ENCODE data around the gene GAST. TPM values are rescaled to one million over a fixed set of nuclear protein-coding genes. Genes with fewer than 3 reads are reported as not detected.

The GAST gene
- total and polyA plus RNA-seq, 9 of the 15 experiments (the other 6 are each of a cell fraction or from before 2014, with no cell fraction given), result not detected

DNA sequence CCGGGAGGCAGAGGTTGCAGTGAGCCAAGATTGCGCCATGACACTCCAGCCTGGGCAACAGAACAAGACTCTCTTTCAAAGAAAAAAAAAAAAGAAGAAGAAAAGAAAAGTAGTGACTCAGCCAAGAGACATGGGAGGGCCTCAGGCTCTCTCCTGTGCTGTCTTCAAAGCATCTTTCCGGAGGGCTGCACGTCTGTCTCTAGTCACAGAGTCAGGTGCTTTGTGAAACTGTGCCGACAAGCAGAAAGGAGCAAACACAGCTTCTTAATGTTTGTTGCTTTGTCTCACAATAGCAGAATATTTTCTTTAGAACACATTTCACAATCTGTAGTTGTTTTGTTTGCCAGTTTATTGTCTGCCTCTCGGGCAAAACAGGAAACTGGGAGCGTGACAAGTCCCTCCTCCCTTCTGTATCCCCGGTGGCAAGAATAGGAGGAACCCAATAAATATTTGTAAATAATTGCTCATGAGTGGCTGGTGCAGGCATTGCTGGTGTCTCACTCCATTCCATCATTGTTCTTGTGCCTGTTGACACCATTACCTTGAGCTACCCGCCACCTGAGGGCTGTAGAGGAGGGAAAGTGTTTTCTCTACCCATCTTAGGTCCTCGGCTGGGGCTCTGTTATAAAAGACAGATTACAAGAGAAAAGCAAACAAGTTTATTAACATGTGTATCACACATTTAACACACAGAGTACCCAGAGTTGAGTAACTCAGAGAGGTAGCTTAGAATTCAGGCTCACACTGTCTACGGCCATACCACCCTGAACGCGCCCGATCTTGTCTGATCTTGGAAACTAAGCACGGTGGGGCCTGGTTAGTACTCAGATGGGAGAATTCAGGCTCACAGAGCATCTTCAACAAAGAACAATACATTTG is 5.5 kb downstream of the GAST start:
- intact Hi-C loops (cut with micrococcal nuclease) (no loop called here), in situ Hi-C loops (cut with MboI) (no loop called here)
- H3K36me3 ChIP-seq (ENCODE audit: control insufficient read depth, insufficient read depth, low read length), result no peaks in the 10 kb centered on the region
- 0 out of 5 replicates have a peak, but pooled peaks cover 0 to 3% of the 10 kb centered on the region in 2 experiments for H3K4me1 ChIP-seq (replicated peaks in 1 of 2; ENCODE audit: control insufficient read depth in 2 of 2, insufficient read depth in 2 of 2, low read length in 2 of 2)
- no peaks in the 10 kb centered on the region for H3K79me2 ChIP-seq (ENCODE audit: control insufficient read depth, insufficient read depth, low read length)
- peaks cover 7 to 11% of the 10 kb centered on the region in 2 experiments; a peak in 4 of 5 replicates for H3K27me3 ChIP-seq (ENCODE audit: control insufficient read depth in 2 of 2, insufficient read depth in 2 of 2, low read length in 2 of 2)
- no peak overlapping the region for H3K4me2 ChIP-seq (ENCODE audit: insufficient read depth, low read length)
- no peak for DNase-seq (ENCODE audit: extremely low read depth in 1 of 4, low spot score in 3 of 4)
- POLR2A ChIA-PET, result interaction anchor here (0.7 to 7.8 kb wide), 4 partner anchors 11 to 353 kb away, joined by 3 to 76 read pairs (median 4); partner anchors contain the start of gene EIF1
- CTCF ChIA-PET (ENCODE audit: low intra/inter-chr PET ratio), result no interaction called here
- 0 out of 3 replicates have a peak, but pooled peaks have one; percentile 32 for ATAC-seq
- H3K9me3 ChIP-seq (replicated peaks; ENCODE audit: control insufficient read depth, insufficient read depth, low read depth, low read length), result no peaks in the 10 kb centered on the region
- H3K27ac ChIP-seq (ENCODE audit: extremely low read depth, low read depth, low read length), result no peak overlapping the region
- TF ChIP-seq ZC3H4 (CRISPR knock-in tag; IDR thresholded peaks at IDR 0.05; ENCODE audit: borderline replicate concordance), result no peak
- 0 out of 2 replicates have a peak, but pooled peaks have one; percentile 19 for TF ChIP-seq CEBPB (tag; IDR thresholded peaks at IDR 0.05)
- WGBS (ENCODE audit: insufficient coverage, low coverage, missing lambda C conversion rate), result 39% methylated on average over 14 of the region's 15 CpGs
- no peak overlapping the region; a peak in 1 of 4 replicates for H3K9ac ChIP-seq (ENCODE audit: insufficient read depth in 1 of 2, low read depth in 2 of 2, low read length in 2 of 2)
- FAIRE-seq, result no peak
- BruUV-seq (replicated peaks), result no TSS peak
- H4K20me1 ChIP-seq (replicated peaks; ENCODE audit: control insufficient read depth, insufficient read depth, low read length), result no peaks in the 10 kb centered on the region
- H3K4me3 ChIP-seq, result no peak overlapping the region
- no peaks in the 10 kb centered on the region for H3K9me1 ChIP-seq (ENCODE audit: control insufficient read depth, insufficient read depth, low read length)
- peak overlapping the region; percentile 20 for H2AFZ ChIP-seq (ENCODE audit: low read depth, low read length)

DNA sequence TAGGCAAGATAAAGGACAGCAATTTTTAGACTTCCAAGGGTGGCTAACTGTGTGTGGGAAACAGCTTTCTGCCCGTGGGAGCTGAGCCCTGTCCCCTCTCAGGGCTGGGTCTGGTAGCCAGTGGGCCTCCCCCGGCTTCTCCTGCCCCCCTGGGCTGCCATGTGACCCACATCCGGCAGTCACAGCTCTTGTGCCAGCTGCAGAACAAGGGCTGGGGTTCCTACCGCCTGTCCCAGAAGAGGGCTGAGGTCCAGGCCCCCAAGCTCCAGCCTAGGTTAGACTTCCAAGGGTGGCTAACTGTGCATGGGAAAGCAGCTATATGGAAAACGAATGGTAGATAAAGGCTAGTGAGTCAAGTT is 6.1 kb downstream of the GAST start:
- no peak for DNase-seq (ENCODE audit: extremely low read depth in 1 of 4, low spot score in 3 of 4)
- no peak for FAIRE-seq
- Histone ChIP-seq H3K4me1 (replicated peaks in 1 of 2; ENCODE audit: control insufficient read depth in 2 of 2, insufficient read depth in 2 of 2, low read length in 2 of 2) (peaks cover 0 to 6% of the 10 kb centered on the region in 2 experiments; a peak in 1 of 5 replicates), H3K9ac (ENCODE audit: insufficient read depth in 1 of 2, low read depth in 2 of 2, low read length in 2 of 2) (no peak overlapping the region; a peak in 1 of 4 replicates), H3K4me3 (no peak overlapping the region), H4K20me1 (replicated peaks; ENCODE audit: control insufficient read depth, insufficient read depth, low read length) (no peaks in the 10 kb centered on the region), H3K9me1 (ENCODE audit: control insufficient read depth, insufficient read depth, low read length) (no peaks in the 10 kb centered on the region), H3K27me3 (ENCODE audit: control insufficient read depth in 2 of 2, insufficient read depth in 2 of 2, low read length in 2 of 2) (peaks cover 7 to 11% of the 10 kb centered on the region in 2 experiments; a peak in 4 of 5 replicates), H3K79me2 (ENCODE audit: control insufficient read depth, insufficient read depth, low read length) (no peaks in the 10 kb centered on the region), H3K27ac (ENCODE audit: extremely low read depth, low read depth, low read length) (no peak overlapping the region), H3K9me3 (replicated peaks; ENCODE audit: control insufficient read depth, insufficient read depth, low read depth, low read length) (no peaks in the 10 kb centered on the region), H3K4me2 (ENCODE audit: insufficient read depth, low read length) (no peak overlapping the region), H3K36me3 (ENCODE audit: control insufficient read depth, insufficient read depth, low read length) (no peaks in the 10 kb centered on the region), H2AFZ (ENCODE audit: low read depth, low read length) (no peak overlapping the region)
- intact Hi-C loops (cut with micrococcal nuclease) (no loop called here), in situ Hi-C loops (cut with MboI) (no loop called here)
- ATAC-seq, result no peak
- 14% methylated on average over 4 of the region's 5 CpGs for WGBS (ENCODE audit: insufficient coverage, low coverage, missing lambda C conversion rate)
- BruUV-seq (replicated peaks), result no TSS peak
- ChIA-PET POLR2A (interaction anchor here (0.8 to 7.8 kb wide), 3 partner anchors 12 to 28 kb away, joined by 3 to 76 read pairs (median 4); partner anchors contain the start of gene EIF1), CTCF (ENCODE audit: low intra/inter-chr PET ratio) (no interaction called here)
- TF ChIP-seq KLF6 (CRISPR knock-in tag; IDR thresholded peaks at IDR 0.05; ENCODE audit: borderline replicate concordance) (no peak), DACH1 (IDR thresholded peaks at IDR 0.05; ENCODE audit: partially characterized antibody) (no peak), HIVEP1 (CRISPR knock-in tag; IDR thresholded peaks at IDR 0.05) (no peak)
- TF ChIP-seq, protein P1, sequence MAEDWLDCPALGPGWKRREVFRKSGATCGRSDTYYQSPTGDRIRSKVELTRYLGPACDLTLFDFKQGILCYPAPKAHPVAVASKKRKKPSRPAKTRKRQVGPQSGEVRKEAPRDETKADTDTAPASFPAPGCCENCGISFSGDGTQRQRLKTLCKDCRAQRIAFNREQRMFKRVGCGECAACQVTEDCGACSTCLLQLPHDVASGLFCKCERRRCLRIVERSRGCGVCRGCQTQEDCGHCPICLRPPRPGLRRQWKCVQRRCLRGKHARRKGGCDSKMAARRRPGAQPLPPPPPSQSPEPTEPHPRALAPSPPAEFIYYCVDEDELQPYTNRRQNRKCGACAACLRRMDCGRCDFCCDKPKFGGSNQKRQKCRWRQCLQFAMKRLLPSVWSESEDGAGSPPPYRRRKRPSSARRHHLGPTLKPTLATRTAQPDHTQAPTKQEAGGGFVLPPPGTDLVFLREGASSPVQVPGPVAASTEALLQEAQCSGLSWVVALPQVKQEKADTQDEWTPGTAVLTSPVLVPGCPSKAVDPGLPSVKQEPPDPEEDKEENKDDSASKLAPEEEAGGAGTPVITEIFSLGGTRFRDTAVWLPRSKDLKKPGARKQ (CRISPR knock-in tag; IDR thresholded peaks at IDR 0.05), result no peak
- TF ChIP-seq, protein P2, sequence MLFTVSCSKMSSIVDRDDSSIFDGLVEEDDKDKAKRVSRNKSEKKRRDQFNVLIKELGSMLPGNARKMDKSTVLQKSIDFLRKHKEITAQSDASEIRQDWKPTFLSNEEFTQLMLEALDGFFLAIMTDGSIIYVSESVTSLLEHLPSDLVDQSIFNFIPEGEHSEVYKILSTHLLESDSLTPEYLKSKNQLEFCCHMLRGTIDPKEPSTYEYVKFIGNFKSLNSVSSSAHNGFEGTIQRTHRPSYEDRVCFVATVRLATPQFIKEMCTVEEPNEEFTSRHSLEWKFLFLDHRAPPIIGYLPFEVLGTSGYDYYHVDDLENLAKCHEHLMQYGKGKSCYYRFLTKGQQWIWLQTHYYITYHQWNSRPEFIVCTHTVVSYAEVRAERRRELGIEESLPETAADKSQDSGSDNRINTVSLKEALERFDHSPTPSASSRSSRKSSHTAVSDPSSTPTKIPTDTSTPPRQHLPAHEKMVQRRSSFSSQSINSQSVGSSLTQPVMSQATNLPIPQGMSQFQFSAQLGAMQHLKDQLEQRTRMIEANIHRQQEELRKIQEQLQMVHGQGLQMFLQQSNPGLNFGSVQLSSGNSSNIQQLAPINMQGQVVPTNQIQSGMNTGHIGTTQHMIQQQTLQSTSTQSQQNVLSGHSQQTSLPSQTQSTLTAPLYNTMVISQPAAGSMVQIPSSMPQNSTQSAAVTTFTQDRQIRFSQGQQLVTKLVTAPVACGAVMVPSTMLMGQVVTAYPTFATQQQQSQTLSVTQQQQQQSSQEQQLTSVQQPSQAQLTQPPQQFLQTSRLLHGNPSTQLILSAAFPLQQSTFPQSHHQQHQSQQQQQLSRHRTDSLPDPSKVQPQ (CRISPR knock-in tag; IDR thresholded peaks at IDR 0.05; ENCODE audit: borderline replicate concordance), result no peak
- TF ChIP-seq, protein P3, sequence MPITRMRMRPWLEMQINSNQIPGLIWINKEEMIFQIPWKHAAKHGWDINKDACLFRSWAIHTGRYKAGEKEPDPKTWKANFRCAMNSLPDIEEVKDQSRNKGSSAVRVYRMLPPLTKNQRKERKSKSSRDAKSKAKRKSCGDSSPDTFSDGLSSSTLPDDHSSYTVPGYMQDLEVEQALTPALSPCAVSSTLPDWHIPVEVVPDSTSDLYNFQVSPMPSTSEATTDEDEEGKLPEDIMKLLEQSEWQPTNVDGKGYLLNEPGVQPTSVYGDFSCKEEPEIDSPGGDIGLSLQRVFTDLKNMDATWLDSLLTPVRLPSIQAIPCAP (CRISPR knock-in tag; IDR thresholded peaks at IDR 0.05; ENCODE audit: borderline replicate concordance), result no peak
